MM.1S (cell line): ENCODE results near the gene ANKRD10.

Experiments
- DNase-seq: peaks from one replicate; pipeline ENCODE4 v3.0.0-alpha.2; 2015
- H2AFZ ChIP-seq: fragments of 300-600 bp; sonication (generic); 2 replicates; pipeline ENCODE4 v1.6.0; 2016; ENCODE audit warnings: antibody characterized with exemption, low read length
- H3F3A ChIP-seq: fragments of 300-600 bp; sonication (generic); 2 replicates; pipeline ENCODE4 v1.6.1; 2016; ENCODE audit warnings: mild to moderate bottlenecking, antibody characterized with exemption, low read length, moderate library complexity, mixed read lengths; ENCODE audit not compliant: insufficient read depth
- H3K27ac ChIP-seq: fragments of 300-600 bp; sonication (generic); 2 replicates; pipeline ENCODE4 v1.5.1; 2016; ENCODE audit warnings: mild to moderate bottlenecking, low read length
- H3K27me3 ChIP-seq: fragments of 300-600 bp; sonication (generic); replicated peaks from 2 replicates; pipeline ENCODE4 v1.6.0; 2016; ENCODE audit warnings: low read length; ENCODE audit not compliant: insufficient read depth
- H3K36me3 ChIP-seq: fragments of 300-600 bp; sonication (generic); replicated peaks from 2 replicates; pipeline ENCODE4 v1.6.1; 2016; ENCODE audit warnings: mild to moderate bottlenecking, low read length, mixed read lengths; ENCODE audit not compliant: insufficient read depth
- H3K4me1 ChIP-seq: fragments of 300-600 bp; sonication (generic); 2 replicates; pipeline ENCODE4 v1.6.1; 2016; ENCODE audit warnings: low read length, mixed read lengths
- H3K4me2 ChIP-seq: fragments of 300-600 bp; sonication (generic); 2 replicates; pipeline ENCODE4 v1.6.0; 2016; ENCODE audit warnings: low read depth, low read length
- H3K4me3 ChIP-seq: fragments of 300-600 bp; sonication (generic); 2 replicates; pipeline ENCODE4 v1.5.1; 2016; ENCODE audit warnings: low read length, mixed read lengths
- H3K79me2 ChIP-seq: fragments of 300-600 bp; sonication (generic); 2 replicates; pipeline ENCODE4 v1.6.1; 2016; ENCODE audit warnings: mixed run types, low read length, mixed read lengths
- H3K9ac ChIP-seq: fragments of 300-600 bp; sonication (generic); 2 replicates; pipeline ENCODE4 v1.6.1; 2016; ENCODE audit warnings: low read length, mixed read lengths
- H3K9me2 ChIP-seq: fragments of 300-600 bp; sonication (generic); replicated peaks from 2 replicates; pipeline ENCODE4 v1.6.1; 2016; ENCODE audit warnings: mild to moderate bottlenecking, low read length, mixed read lengths; ENCODE audit not compliant: insufficient read depth
- H3K9me3 ChIP-seq: fragments of 300-600 bp; sonication (generic); replicated peaks from 2 replicates; pipeline ENCODE4 v1.6.1; 2016; ENCODE audit warnings: mild to moderate bottlenecking, low read length, mixed read lengths; ENCODE audit not compliant: insufficient read depth
- H4K20me1 ChIP-seq: fragments of 300-600 bp; sonication (generic); 2 replicates; pipeline ENCODE4 v1.6.1; 2016; ENCODE audit warnings: mild to moderate bottlenecking, low read length, moderate library complexity, mixed read lengths; ENCODE audit not compliant: insufficient read depth
- EZH2 ChIP-seq: fragments of 300-600 bp; sonication (generic); optimal IDR thresholded peaks from 2 replicates; pipeline ENCODE3; 2017; ENCODE audit warnings: low read depth, mild to moderate bottlenecking, antibody characterized with exemption, low read length, mixed read lengths
- EZH2phosphoT487 ChIP-seq: fragments of 300-600 bp; sonication (generic); IDR thresholded peaks from 2 replicates; pipeline ENCODE4 v1.6.1; 2018; ENCODE audit warnings: antibody characterized with exemption, low read length
- TF ChIP-seq, protein P1 (sequence below): fragments of 300-600 bp; sonication (generic); IDR thresholded peaks from 2 replicates; pipeline ENCODE4 v1.5.1; 2016; ENCODE audit warnings: antibody characterized with exemption, low read length, mixed read lengths

Gene ANKRD10

DNA sequence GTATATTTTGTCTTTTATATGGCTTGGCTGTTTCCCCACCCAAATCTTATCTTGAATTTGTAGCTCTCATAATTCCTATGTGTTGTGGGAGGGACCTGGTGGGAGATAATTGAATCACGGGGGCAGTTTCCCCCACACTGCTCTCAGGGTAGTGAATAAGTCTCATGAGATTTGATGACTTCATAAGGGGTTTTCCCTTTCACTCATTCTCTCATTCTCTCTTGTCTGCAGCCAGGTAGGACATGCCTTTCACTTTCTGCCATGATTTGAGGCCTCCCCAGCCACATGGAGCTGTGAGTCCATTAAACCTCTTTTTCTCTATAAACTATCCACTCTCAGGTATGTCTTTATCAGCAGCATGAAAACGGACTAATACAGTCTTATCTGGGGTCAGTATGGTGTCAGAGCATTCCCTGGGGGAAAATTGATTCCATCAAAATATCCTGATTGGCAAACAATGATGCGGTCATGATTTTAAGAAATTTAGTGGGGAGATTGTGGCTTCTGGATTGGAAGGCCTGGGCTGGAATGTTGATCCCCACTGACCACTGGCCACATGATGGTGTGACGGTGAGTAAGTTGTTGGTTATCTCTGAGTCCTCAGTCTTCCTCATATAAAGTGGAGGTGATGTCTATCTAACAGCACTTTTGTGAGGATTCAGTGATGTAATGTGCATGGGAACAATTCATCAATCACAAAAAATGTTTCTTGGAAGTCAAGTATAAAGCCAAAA, 27.5 kb upstream of the ANKRD10 start:
- no peaks in the 10 kb centered on the region for H3K9me3 ChIP-seq
- TF ChIP-seq, protein P1, sequence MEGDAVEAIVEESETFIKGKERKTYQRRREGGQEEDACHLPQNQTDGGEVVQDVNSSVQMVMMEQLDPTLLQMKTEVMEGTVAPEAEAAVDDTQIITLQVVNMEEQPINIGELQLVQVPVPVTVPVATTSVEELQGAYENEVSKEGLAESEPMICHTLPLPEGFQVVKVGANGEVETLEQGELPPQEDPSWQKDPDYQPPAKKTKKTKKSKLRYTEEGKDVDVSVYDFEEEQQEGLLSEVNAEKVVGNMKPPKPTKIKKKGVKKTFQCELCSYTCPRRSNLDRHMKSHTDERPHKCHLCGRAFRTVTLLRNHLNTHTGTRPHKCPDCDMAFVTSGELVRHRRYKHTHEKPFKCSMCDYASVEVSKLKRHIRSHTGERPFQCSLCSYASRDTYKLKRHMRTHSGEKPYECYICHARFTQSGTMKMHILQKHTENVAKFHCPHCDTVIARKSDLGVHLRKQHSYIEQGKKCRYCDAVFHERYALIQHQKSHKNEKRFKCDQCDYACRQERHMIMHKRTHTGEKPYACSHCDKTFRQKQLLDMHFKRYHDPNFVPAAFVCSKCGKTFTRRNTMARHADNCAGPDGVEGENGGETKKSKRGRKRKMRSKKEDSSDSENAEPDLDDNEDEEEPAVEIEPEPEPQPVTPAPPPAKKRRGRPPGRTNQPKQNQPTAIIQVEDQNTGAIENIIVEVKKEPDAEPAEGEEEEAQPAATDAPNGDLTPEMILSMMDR: no peak
- TF ChIP-seq EZH2 (no peak), EZH2phosphoT487 (no peak)
- no peaks in the 10 kb centered on the region for H3K9me2 ChIP-seq
- no peaks in the 10 kb centered on the region for H3K79me2 ChIP-seq
- DNase-seq: no peak
- no peaks in the 10 kb centered on the region for H3F3A ChIP-seq
- H3K4me2 ChIP-seq: no peak overlapping the region
- H3K36me3 ChIP-seq: no peaks in the 10 kb centered on the region
- no peak overlapping the region for H3K4me3 ChIP-seq
- H2AFZ ChIP-seq: no peak overlapping the region
- H3K4me1 ChIP-seq: no peaks in the 10 kb centered on the region
- no peaks in the 10 kb centered on the region for H3K27me3 ChIP-seq
- H3K27ac ChIP-seq: no peak overlapping the region
- no peaks in the 10 kb centered on the region for H4K20me1 ChIP-seq
- H3K9ac ChIP-seq: no peak overlapping the region

DNA sequence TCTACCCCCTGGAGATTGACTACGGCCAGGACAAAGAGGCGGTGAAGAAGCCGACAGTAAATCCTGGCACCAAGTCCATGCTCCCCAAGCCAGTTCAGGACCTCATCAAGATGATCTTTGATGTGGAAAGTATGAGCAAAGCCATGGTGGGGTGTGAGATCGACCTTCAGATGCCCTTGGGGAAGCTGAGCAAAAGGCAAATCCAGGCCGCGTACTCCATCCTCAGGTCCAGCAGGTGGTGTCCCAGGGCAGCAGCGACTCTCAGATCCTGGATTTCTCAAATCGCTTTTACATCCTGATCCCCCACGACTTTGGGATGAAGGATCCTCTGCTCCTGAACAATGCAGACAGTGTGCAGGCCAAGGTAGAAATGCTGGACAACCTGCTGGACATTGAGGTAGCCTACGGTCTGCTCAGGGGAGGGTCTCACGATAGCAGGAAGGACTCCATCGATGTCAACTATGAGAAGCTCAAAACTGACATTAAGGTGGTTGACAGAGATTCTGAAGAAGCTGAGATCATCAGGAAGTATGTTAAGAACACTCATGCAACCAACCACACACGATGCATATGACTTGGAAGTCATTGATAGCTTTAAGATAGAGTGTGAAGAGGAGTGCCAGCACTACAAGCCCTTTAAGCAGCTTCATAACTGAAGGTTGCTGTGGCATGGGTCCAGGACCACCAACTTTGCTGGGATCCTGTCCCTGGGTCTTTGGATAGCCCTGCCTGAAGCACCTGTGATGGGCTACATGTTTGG, 24.0 kb upstream of the ANKRD10 start:
- H3F3A ChIP-seq: no peaks in the 10 kb centered on the region
- no peaks in the 10 kb centered on the region for H3K27me3 ChIP-seq
- H3K4me1 ChIP-seq: no peaks in the 10 kb centered on the region
- H3K4me2 ChIP-seq: no peak overlapping the region
- H4K20me1 ChIP-seq: no peaks in the 10 kb centered on the region
- DNase-seq: no peak
- no peaks in the 10 kb centered on the region for H3K79me2 ChIP-seq
- TF ChIP-seq EZH2 (no peak), EZH2phosphoT487 (no peak)
- TF ChIP-seq, protein P1: no peak
- H3K9me3 ChIP-seq: no peaks in the 10 kb centered on the region
- H3K36me3 ChIP-seq: no peaks in the 10 kb centered on the region
- H2AFZ ChIP-seq: no peak overlapping the region
- no peaks in the 10 kb centered on the region for H3K9me2 ChIP-seq
- H3K9ac ChIP-seq: no peak overlapping the region
- H3K4me3 ChIP-seq: no peak overlapping the region
- H3K27ac ChIP-seq: no peak overlapping the region

GRCh38 chr13:110937511-110938285, 22.8 kb upstream of the ANKRD10 start:
- TF ChIP-seq, protein P1: no peak
- no peak for DNase-seq
- Histone ChIP-seq H3K27me3 (no peaks in the 10 kb centered on the region), H3K4me2 (no peak overlapping the region), H3K9ac (no peak overlapping the region), H2AFZ (no peak overlapping the region), H3K36me3 (no peaks in the 10 kb centered on the region), H3K27ac (no peak overlapping the region), H3K79me2 (no peaks in the 10 kb centered on the region), H3F3A (no peaks in the 10 kb centered on the region), H3K9me2 (no peaks in the 10 kb centered on the region), H3K9me3 (no peaks in the 10 kb centered on the region), H4K20me1 (no peaks in the 10 kb centered on the region), H3K4me3 (no peak overlapping the region), H3K4me1 (no peaks in the 10 kb centered on the region)
